ENCODE measurements around the gene IL1RAP.

The IL1RAP gene

GRCh38 chr3:190546881-190547510, 33.1 kb downstream of the IL1RAP start:
- TF ChIP-seq CTCF (IDR thresholded peaks at IDR 0.05), result no peak

GRCh38 chr3:190548031-190548656, 34.3 kb downstream of the IL1RAP start:
- TF ChIP-seq CTCF (IDR thresholded peaks at IDR 0.05), result no peak

- TF ChIP-seq CTCF (IDR thresholded peaks at IDR 0.05), result no peak
Observed at GRCh38 chr3:190552021-190552420, 38.1 kb downstream of the IL1RAP start.

GRCh38 chr3:190552969-190553759, 39.3 kb downstream of the IL1RAP start:
- no peak for TF ChIP-seq CTCF (IDR thresholded peaks at IDR 0.05)

GRCh38 chr3:190554197-190554596, 40.3 kb downstream of the IL1RAP start:
- no peak for TF ChIP-seq CTCF (IDR thresholded peaks at IDR 0.05)

- no peak for TF ChIP-seq CTCF (IDR thresholded peaks at IDR 0.05)
Observed at GRCh38 chr3:190556351-190556750, 42.5 kb downstream of the IL1RAP start.

- TF ChIP-seq CTCF (IDR thresholded peaks at IDR 0.05), result no peak
Observed at GRCh38 chr3:190557296-190557695, 43.4 kb downstream of the IL1RAP start.
